Thyroid gland (tissue), 4 donors: ENCODE measurements around the gene AGMO.

ENCODE experiments used
- CTCF ChIP-seq, 6 experiments: fragments of 200-600 bp in 3 of 6; fragments of 450-650 bp in 3 of 6; sonication (generic) in 3 of 6; IDR thresholded peaks; one replicate each; pipeline ENCODE4 v1.5.1; 2016 to 2019; ENCODE audit warnings: antibody characterized with exemption in 6 of 6, mild to moderate bottlenecking in 2 of 6, inconsistent platforms in 1 of 6, moderate library complexity in 1 of 6
- POLR2A ChIP-seq, 2 donors: fragments of 450-650 bp; IDR thresholded peaks; one replicate each; pipeline ENCODE4 v1.6.1; 2017; ENCODE audit warnings: antibody characterized with exemption in 2 of 2, mild to moderate bottlenecking in 2 of 2, moderate library complexity in 1 of 2

GRCh38 chr7:15554744-15555143, 7.1 kb downstream of the AGMO start:
- TF ChIP-seq POLR2A (IDR thresholded peaks at IDR 0.05) (no peak), CTCF (IDR thresholded peaks at IDR 0.05) (no peak)
